MG63 (cell line): ENCODE data around the gene USPL1. TPM values are rescaled to one million over a fixed set of nuclear protein-coding genes. Genes with fewer than 3 reads are reported as not detected.

Experiments used
- DNase-seq: peaks from one replicate; pipeline ENCODE4 v3.0.0-alpha.2; 2020
- H3K27me3 ChIP-seq: fragments of 250-450 bp; sonication (Bioruptor Pico); 2 replicates; pipeline ENCODE4 v1.5.1; 2020; ENCODE audit warnings: mild to moderate bottlenecking, moderate library complexity
- H3K36me3 ChIP-seq: fragments of 250-450 bp; sonication (Bioruptor Pico); 2 replicates; pipeline ENCODE4 v1.5.1; 2020; ENCODE audit warnings: mild to moderate bottlenecking, moderate library complexity
- H3K4me3 ChIP-seq: fragments of 250-450 bp; sonication (Bioruptor Pico); 2 replicates; pipeline ENCODE4 v1.5.1; 2020; ENCODE audit warnings: mild to moderate bottlenecking, moderate library complexity
- H3K9me3 ChIP-seq: fragments of 250-450 bp; sonication (Bioruptor Pico); 2 replicates; pipeline ENCODE4 v1.5.1; 2020; ENCODE audit warnings: mild to moderate bottlenecking, moderate library complexity
- total RNA-seq: library from RNA; depleted of rRNA; stranded (reverse); fragments of >200 nt; shearing (Covaris generic); gene quantifications from 2 replicates; pipeline ENCODE4 v1.2.3, GENCODE V29; 2014; ENCODE audit warnings: low replicate concordance; rRNA removed

USPL1 gene
- total RNA-seq, 1 experiment from 2014 or later: 20.3 TPM

DNA sequence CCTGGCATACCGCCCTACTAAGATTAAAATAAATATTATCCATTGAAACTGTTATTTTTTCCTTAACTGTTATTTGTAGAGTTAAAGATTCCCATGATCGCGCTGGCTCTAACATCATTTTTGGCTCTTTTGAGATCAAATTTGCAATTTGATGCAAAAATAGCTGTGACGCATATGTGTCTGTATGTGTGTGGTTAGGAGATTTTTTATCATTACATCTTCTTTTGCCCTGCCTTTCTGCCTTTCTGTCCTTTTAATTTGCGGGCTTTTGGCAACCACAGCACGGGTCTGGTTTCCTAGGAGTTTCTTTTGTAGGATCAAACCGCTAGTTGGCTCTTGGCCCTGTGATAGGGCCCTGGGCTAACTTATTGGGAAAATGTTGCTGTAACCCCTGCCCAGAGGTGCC is 80.3 kb downstream of the USPL1 start:
- H3K36me3 ChIP-seq: no peaks in the 10 kb centered on the region
- no peaks in the 10 kb centered on the region for H3K9me3 ChIP-seq
- H3K27me3 ChIP-seq: no peaks in the 10 kb centered on the region
- peak; percentile 30 for DNase-seq
- no peak overlapping the region for H3K4me3 ChIP-seq

DNA sequence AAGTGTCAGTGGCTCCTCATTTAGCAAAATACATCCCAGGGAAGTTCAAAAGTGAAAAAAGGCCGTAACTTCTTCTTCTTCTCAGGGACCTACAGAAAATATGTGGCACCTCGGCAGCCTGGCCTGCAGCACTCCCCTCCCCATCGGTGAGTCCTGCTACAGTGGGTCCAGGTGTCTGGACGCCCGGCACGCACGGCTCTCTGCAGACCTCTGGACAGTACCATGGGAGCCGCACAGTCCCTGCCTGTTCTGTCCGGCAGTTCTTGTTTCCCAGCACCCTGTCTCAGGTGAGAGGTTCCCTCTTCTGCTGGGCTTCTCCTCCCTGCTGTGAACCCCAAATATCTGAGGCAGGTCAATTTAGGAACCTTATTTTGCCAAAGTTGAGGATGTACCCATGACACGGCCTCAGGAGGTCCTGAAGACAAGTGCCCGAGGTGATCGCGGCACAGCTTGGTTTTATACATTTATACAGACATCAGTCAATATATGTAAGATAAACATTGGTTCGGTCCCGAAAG is 80.8 kb downstream of the USPL1 start:
- Histone ChIP-seq H3K36me3 (no peaks in the 10 kb centered on the region), H3K4me3 (no peak overlapping the region), H3K9me3 (no peaks in the 10 kb centered on the region), H3K27me3 (no peaks in the 10 kb centered on the region)
- no peak for DNase-seq

DNA sequence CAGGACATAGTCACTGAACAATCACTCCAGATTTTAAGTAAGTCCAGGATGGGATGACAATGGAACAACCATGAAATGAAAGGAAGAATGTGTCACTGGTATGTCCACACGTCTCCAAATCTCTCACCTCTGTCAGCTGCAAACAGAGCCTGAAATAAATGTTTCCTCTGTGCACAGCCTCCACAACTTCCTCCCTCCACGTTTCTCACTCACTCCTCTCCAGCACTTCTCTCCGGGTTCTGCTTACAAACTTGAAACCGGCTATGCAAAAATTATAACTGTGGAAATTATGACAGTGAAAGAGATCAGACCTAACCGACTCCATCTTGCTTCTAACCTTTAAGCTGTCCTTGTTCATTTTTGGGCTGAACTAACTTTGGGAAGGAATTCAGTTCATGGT is 82.6 kb downstream of the USPL1 start:
- Histone ChIP-seq H3K27me3 (no peaks in the 10 kb centered on the region), H3K36me3 (no peaks in the 10 kb centered on the region), H3K4me3 (no peak overlapping the region), H3K9me3 (no peaks in the 10 kb centered on the region)
- no peak for DNase-seq

- Histone ChIP-seq H3K27me3 (no peaks in the 10 kb centered on the region), H3K9me3 (no peaks in the 10 kb centered on the region), H3K36me3 (no peaks in the 10 kb centered on the region), H3K4me3 (no peak overlapping the region)
- DNase-seq: no peak
These were observed 84.3 kb downstream of the USPL1 start for GRCh38 chr13:30702006-30702405.

- no peaks in the 10 kb centered on the region for H3K36me3 ChIP-seq
- H3K4me3 ChIP-seq: no peak overlapping the region
- H3K9me3 ChIP-seq: no peaks in the 10 kb centered on the region
- H3K27me3 ChIP-seq: no peaks in the 10 kb centered on the region
- DNase-seq: no peak
These were observed 86.9 kb downstream of the USPL1 start for GRCh38 chr13:30704596-30704995.

DNA sequence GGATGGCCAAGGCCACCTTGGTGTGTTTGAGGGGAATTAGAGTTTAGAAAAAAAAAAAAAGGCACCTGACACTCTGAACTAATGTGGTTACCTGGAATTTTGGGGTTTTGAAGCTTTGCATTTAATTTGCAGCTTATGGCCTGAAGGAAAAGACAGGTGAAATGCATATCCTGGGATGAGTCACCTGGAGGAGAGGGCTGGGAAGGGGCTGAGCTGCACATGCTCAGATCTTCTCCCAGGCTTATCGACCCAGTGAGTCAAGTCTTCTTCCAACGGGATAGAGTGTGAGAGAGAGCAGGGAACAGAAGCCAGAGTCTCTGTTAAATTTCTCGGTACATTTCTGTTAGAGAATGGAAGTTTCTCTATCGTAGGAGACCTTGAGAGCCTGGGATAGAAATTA is 88.0 kb downstream of the USPL1 start:
- no peak for DNase-seq
- Histone ChIP-seq H3K9me3 (no peaks in the 10 kb centered on the region), H3K27me3 (no peaks in the 10 kb centered on the region), H3K36me3 (no peaks in the 10 kb centered on the region), H3K4me3 (no peak overlapping the region)

DNA sequence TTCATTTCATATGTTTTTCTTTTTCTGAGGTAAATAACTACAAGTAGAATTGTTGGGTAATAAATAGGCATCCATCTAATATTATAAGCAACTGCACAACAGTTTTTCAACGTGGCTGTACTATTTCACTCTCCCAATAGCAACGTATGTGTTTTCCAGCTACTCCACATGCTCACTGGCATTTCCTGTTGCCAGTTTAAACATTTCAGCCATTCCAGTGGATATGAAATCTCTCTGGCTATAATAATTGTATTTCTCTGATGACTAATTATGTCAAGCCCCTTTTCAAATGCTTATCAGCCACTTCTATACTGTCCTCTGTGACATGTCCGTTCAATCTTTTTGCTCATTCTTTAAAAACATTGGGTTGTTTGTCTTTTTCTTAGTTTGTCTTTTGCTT is 90.8 kb downstream of the USPL1 start:
- Histone ChIP-seq H3K27me3 (no peaks in the 10 kb centered on the region), H3K9me3 (no peaks in the 10 kb centered on the region), H3K36me3 (no peaks in the 10 kb centered on the region), H3K4me3 (no peak overlapping the region)
- DNase-seq: no peak

Other genes with a start within 250 kb of the USPL1 start
- not detected in 2 replicates for gene UBE2L5, start 195.4 kb upstream of the USPL1 start, total RNA-seq
- gene HMGB1, start 152.0 kb upstream of the USPL1 start, total RNA-seq: 638 and 1,413 TPM in 2 replicates
- not detected in 2 replicates for gene ALOX5AP, start 117.6 kb downstream of the USPL1 start, total RNA-seq